ENCODE measurements around the gene GPR37L1.

The GPR37L1 gene

DNA sequence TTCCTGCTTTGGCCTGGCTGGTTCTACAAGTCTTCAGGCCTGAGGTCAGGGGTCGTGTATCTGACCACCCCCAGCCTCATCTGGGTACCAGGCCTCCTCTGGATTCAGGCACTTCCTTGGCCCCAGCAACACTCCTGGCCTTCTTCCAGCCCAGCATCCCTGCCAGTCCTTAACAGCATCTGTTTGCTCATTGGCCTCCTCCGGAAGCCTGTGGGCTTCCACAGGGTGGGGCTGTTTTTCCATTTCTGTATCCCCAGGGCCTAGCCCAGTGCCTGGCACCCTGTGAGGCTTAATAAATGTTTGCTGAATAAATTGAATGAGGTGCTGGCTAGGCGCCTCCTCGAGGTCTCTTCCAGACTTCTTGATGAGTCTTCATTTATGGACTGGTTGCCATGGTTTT lies 21.5 kb upstream of the GPR37L1 start:
- no peak overlapping the region for H3K4me3 ChIP-seq (ENCODE audit: low read depth, low read length)
- TF ChIP-seq, protein P1, sequence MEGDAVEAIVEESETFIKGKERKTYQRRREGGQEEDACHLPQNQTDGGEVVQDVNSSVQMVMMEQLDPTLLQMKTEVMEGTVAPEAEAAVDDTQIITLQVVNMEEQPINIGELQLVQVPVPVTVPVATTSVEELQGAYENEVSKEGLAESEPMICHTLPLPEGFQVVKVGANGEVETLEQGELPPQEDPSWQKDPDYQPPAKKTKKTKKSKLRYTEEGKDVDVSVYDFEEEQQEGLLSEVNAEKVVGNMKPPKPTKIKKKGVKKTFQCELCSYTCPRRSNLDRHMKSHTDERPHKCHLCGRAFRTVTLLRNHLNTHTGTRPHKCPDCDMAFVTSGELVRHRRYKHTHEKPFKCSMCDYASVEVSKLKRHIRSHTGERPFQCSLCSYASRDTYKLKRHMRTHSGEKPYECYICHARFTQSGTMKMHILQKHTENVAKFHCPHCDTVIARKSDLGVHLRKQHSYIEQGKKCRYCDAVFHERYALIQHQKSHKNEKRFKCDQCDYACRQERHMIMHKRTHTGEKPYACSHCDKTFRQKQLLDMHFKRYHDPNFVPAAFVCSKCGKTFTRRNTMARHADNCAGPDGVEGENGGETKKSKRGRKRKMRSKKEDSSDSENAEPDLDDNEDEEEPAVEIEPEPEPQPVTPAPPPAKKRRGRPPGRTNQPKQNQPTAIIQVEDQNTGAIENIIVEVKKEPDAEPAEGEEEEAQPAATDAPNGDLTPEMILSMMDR (IDR thresholded peaks at IDR 0.05; ENCODE audit: low read depth, low read length) = no peak

DNA sequence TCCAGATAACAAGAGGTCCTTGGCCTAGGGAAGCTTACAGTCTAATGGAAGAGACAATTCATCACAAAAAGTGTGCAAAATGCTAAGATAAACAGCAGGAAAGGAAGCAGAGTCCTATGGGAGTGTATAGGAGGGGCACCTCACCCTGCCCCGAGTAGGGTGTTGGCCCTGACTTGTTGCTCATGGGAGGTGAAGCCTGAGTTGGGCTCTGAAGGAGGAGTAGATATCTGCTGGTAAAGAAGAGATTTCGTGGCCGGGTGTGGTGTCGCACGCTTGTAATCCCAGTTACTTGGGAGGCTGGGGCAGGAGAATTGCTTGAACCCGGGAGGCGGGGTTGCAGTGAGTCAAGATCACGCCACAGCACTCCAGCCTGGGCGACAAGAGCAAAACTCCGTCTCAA lies 18.6 kb upstream of the GPR37L1 start:
- TF ChIP-seq, protein P1 (IDR thresholded peaks at IDR 0.05; ENCODE audit: low read depth, low read length) = no peak
- no peak overlapping the region for H3K4me3 ChIP-seq (ENCODE audit: low read depth, low read length)

DNA sequence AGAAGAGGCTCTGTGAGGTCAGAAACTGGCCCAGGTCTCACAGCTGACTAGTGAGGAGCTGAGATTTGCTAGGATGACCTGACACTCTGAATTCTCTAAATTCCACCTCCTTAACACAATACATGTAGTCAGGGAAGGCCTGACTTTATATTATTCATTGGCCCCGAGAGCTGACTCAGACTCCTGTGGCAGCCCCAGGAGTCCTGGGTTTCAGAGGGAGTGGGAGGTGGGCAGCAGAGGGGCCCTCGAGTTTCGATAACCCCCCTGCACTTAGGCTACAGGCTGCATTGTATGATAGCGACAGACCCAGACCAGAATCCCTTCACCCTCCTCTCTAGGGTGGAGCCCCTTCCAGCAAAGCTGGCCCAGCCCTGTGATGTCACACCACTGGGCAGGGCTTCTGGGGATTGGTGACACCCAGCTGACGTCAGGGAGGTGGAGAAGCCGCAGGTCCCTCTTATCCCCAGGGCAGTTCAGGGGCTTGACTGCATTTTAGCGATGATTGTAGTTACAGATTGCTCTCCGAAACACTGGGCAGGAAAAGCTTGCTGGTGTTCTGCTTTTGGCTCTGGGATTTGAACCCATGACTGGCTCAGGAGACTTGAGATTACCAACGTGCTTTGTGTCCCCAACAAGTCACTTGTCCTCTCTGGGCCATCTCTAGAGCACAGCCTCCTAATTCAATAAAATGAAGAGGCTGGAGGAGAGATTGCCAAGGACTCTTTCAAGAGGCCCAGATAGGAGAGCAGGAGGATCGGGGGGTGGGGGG lies 17.0 kb upstream of the GPR37L1 start:
- H3K4me3 ChIP-seq (ENCODE audit: low read depth, low read length) = no peak overlapping the region
- TF ChIP-seq, protein P1 (IDR thresholded peaks at IDR 0.05; ENCODE audit: low read depth, low read length) = no peak

DNA sequence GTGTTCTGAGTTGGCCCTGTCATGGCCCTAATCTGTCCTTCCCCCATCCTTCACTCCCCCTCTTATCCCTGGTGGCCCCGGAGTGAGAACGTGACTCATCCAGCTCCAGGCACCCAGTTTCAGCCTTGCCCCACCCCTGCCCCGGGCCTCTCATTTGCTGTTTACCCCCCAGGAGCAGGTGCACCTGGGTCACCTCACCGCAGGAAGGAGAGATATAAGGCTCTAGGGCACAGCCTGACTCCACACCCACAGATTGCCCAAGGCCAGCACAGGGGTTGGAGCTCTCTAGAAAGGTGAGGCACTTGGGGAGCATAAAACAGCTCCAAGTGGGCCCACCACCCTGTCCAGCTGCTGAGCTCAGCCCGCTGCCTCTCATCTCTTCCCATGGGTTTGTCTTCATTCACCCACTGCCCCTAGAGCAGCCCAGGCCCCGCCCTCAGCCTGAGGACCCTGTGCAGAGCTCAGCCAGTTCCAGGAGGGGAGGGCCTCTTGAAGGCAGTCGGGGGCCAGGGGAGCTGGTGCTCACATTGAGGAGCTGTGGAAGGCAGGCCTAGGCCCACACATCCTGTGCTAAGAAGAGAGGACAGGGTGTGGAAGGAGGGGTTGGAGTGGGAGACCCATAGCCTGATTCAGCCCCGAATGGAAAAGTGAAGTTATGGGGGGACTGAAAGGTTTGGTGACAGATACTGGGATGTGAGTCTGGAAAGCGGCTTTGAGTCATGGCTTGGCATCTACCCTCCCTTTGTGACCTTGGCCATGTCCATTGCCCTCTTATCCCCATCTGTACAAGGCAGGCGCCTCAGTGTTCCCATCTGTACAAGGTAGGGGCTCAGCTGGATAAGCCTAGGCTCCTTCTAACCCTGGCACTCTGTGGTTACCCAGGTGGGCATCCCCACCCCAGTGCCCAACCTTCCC lies 16.1 kb upstream of the GPR37L1 start:
- H3K4me3 ChIP-seq (ENCODE audit: low read depth, low read length) = no peak overlapping the region
- TF ChIP-seq, protein P1 (IDR thresholded peaks at IDR 0.05; ENCODE audit: low read depth, low read length) = no peak

DNA sequence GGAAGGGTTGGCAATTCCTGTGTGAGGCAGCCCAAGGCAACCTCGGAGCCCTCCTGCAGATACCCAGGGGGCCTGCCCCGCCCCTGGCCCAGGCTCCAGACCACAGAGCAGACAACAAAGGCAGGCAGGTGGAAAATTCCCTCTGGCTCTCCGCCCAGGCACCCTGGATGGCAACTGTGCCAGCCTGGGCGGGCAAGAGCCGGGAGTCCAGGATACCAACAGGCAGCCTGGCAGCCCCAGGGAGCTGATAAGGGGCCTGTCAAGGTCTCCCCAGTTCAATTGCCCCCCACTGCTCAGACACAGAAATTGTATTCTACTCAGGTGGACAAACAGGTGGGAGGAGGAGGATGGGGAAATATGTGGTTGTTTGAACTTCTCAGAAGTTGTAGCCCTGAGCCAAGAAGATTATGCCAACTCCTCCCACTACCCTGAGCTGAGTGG lies 15.4 kb upstream of the GPR37L1 start:
- no peak overlapping the region for H3K4me3 ChIP-seq (ENCODE audit: low read depth, low read length)
- TF ChIP-seq, protein P1 (IDR thresholded peaks at IDR 0.05; ENCODE audit: low read depth, low read length) = no peak

DNA sequence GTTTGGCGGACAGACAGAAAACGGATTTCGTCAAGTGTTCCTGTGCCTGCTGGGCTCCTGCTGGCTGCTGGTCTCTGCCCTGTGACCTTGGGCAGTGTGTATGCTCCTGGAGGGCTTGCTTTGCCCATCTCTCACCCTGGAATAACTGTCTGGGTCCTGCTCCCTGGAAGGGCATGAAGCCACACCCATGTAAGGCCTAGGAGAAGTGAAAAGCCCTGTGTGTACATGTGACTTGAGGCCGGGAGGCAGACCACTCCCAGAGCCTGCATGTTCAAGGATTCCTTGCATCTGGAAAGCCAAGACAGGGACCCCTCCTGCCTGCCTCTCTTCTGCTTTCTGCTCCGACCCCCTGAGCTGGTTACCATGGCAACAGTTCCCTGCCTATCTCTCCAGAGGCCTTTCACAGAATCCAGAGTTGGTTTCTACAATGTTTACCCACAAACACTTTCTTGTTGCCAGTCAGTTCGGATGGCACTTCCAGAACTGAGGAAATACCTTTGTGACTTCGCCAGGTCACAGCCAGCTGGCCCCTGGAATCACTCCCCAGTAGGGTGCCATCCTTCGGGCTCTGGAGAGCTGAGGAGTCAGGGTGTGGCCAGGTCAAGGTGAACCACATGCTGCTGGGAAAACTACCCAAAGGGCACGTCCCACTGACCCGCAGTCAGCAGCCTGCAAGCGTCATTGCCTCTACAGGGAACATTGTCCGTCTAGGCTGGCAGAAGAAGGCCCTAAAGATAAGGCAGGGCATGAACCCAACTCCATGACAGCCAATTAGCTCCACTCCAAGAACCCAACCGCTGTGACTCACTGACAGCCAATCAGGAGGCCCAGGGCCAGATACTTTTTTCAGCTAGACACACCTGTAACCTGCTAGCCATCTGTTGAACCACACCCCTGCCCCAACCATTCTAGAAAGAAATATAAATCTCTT lies 14.7 kb upstream of the GPR37L1 start:
- TF ChIP-seq, protein P1 (IDR thresholded peaks at IDR 0.05; ENCODE audit: low read depth, low read length) = no peak
- no peak overlapping the region for H3K4me3 ChIP-seq (ENCODE audit: low read depth, low read length)

Data from WI38 (cell line).